H1 (cell line): ENCODE data around the gene STEAP4.

Source experiments
- EZH2 ChIP-seq: fragments of 200-600 bp; sonication (generic); IDR thresholded peaks from 2 replicates; pipeline ENCODE4 v1.7.1; 2012; ENCODE audit warnings: low read depth, mild to moderate bottlenecking, moderate library complexity, low read length, inconsistent platforms; ENCODE audit not compliant: severe bottlenecking
- YY1 ChIP-seq: IDR thresholded peaks from 2 replicates; pipeline ENCODE4 v1.6.1; 2011; ENCODE audit warnings: low read depth, mild to moderate bottlenecking, low read length
- TF ChIP-seq, protein P1 (sequence below), 3 experiments: IDR thresholded peaks; 1 replicate in 2 of 3; 2 replicates in 1 of 3; pipeline versions ENCODE4 v1.5.1 to v1.6.1; 2011; ENCODE audit warnings: low read length in 3 of 3, mild to moderate bottlenecking in 3 of 3, inconsistent platforms in 2 of 3, low read depth in 1 of 3, moderate library complexity in 1 of 3; ENCODE audit not compliant: insufficient read depth in 1 of 3; ENCODE audit errors: control extremely low read depth in 1 of 3
- TF ChIP-seq, protein P2 (sequence below): IDR thresholded peaks from 2 replicates; pipeline ENCODE4 v1.6.1; 2012; ENCODE audit warnings: low read length, inconsistent platforms
- TF ChIP-seq, protein P3 (sequence below): IDR thresholded peaks from 2 replicates; pipeline ENCODE4 v1.6.1; 2011; ENCODE audit warnings: low read length, improper control_type of control experiment
- TF ChIP-seq, protein P4 (sequence below): IDR thresholded peaks from 2 replicates; pipeline ENCODE4 v1.6.1; 2012; ENCODE audit warnings: inconsistent platforms

DNA sequence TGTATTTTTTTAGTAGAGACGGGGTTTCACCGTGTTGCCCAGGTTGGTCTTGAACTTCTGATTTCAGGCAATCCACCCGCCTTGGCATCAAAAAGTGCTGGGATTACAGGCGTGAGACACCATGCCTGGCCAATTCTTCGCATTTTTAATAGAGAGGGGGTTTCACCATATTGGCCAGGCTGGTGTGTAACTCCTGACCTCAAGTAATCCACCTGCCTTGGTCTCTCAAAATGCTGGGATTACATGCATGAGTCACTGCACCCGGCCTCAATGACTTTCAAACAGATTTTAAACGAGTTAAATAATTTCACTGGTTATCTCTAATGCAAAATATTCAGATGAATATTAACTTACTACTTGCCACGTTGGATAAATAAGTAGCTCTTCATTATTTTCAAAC is 37.6 kb upstream of the STEAP4 start:
- TF ChIP-seq, protein P1, sequence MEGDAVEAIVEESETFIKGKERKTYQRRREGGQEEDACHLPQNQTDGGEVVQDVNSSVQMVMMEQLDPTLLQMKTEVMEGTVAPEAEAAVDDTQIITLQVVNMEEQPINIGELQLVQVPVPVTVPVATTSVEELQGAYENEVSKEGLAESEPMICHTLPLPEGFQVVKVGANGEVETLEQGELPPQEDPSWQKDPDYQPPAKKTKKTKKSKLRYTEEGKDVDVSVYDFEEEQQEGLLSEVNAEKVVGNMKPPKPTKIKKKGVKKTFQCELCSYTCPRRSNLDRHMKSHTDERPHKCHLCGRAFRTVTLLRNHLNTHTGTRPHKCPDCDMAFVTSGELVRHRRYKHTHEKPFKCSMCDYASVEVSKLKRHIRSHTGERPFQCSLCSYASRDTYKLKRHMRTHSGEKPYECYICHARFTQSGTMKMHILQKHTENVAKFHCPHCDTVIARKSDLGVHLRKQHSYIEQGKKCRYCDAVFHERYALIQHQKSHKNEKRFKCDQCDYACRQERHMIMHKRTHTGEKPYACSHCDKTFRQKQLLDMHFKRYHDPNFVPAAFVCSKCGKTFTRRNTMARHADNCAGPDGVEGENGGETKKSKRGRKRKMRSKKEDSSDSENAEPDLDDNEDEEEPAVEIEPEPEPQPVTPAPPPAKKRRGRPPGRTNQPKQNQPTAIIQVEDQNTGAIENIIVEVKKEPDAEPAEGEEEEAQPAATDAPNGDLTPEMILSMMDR (IDR thresholded peaks at IDR 0.05; ENCODE audit: control extremely low read depth in 1 of 3, insufficient read depth in 1 of 3, low read depth in 1 of 3, low read length in 3 of 3), result no peak
- TF ChIP-seq, protein P2, sequence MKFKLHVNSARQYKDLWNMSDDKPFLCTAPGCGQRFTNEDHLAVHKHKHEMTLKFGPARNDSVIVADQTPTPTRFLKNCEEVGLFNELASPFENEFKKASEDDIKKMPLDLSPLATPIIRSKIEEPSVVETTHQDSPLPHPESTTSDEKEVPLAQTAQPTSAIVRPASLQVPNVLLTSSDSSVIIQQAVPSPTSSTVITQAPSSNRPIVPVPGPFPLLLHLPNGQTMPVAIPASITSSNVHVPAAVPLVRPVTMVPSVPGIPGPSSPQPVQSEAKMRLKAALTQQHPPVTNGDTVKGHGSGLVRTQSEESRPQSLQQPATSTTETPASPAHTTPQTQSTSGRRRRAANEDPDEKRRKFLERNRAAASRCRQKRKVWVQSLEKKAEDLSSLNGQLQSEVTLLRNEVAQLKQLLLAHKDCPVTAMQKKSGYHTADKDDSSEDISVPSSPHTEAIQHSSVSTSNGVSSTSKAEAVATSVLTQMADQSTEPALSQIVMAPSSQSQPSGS, result no peak
- TF ChIP-seq, protein P3, sequence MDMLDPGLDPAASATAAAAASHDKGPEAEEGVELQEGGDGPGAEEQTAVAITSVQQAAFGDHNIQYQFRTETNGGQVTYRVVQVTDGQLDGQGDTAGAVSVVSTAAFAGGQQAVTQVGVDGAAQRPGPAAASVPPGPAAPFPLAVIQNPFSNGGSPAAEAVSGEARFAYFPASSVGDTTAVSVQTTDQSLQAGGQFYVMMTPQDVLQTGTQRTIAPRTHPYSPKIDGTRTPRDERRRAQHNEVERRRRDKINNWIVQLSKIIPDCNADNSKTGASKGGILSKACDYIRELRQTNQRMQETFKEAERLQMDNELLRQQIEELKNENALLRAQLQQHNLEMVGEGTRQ, result no peak
- TF ChIP-seq EZH2, result no peak
- TF ChIP-seq, protein P4, sequence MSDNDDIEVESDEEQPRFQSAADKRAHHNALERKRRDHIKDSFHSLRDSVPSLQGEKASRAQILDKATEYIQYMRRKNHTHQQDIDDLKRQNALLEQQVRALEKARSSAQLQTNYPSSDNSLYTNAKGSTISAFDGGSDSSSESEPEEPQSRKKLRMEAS, result no peak
- no peak for TF ChIP-seq YY1
